HG03565 (cell line): ENCODE measurements around the gene PLEKHO1.
"Not testable (repeated sequence)": the region's sequence is repeated elsewhere in the genome, so short reads cannot be mapped to it uniquely, and the experiment has no call there.

ENCODE experiments used
- ATAC-seq: cut with Tn5 transposase; IDR thresholded peaks from one replicate; pipeline ENCODE4 v1.9.1; 2021; ENCODE audit warnings: mild to moderate bottlenecking, moderate library complexity; ENCODE audit not compliant: unreplicated experiment

Gene PLEKHO1

DNA sequence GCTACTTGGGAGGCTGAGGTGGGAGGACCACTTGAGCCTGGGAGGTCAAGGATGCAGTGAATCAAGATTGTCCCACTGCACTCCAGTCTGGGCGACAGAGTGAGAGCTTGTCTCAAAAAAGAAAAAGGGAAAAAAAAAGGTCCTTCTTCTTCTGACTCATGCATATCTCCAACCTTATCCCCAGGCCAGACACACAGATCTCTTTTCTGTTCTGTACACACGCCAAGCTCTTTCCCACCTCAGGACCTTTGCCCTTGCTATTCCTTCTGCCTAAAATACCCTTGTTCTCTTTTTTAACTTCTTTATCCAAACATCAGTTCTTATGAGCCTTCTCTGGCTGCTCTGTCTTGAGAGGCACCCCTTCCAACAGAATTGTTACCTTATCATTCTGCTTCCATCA, 22.1 kb downstream of the PLEKHO1 start:
- ATAC-seq: no peak

GRCh38 chr1:150173141-150173585, 23.4 kb downstream of the PLEKHO1 start:
- ATAC-seq: no peak

DNA sequence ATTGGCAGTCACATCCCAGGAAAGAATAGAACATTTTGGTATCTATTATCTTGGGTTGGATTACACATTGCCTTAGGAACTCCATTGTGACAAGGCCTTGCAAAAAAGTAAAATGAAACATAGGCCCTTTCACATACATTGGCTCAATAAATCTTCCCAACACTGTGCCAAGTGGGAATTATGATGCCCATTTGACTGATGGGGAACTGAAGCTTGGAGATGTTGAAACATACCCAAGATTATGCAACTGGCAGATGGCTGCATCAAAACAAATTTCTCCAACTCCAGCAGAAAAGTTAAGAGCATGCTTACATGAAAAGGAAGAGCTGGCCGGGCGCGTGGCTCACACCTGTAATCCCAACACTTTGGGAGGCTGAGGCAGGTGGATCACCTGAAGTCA, 26.9 kb downstream of the PLEKHO1 start:
- no peak for ATAC-seq

DNA sequence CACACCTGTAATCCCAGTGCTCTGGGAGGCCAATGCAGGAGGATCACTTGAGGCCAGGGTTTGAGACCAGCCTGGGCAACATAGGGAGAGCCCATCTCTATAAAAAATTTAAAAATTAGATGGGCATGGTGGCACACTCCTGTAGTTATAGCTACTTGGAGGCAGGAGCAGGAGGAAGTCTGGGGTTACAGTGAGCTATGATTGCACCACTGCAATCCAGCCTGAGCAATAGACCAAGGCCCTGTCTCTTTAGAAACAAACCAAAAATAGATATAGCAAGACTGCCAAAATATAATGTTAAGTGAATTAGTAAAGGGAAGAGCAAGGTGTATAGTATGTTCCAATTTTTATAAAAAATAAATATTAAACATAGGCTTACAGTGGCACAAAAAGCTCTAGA, 28.8 kb downstream of the PLEKHO1 start:
- ATAC-seq: no peak

DNA sequence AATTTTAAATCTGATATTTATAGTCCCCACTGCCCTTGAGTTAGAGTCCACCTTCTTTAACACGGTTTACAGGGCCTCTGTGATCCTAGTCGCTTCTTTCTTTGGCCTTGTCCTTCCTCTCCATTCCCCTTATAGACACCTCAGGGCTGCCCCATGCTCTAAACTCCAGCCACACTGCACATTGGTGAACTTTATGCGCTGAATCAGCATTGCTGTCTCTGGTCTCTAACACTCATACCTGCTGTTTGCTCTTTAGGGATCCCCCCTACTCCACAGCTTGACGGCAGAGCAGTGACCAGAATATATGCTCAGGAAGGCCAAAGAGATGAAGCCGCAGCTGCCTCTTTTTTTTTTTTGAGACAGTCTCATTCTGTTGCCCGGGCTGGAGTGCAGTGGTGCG, 30.2 kb downstream of the PLEKHO1 start:
- ATAC-seq: no peak

DNA sequence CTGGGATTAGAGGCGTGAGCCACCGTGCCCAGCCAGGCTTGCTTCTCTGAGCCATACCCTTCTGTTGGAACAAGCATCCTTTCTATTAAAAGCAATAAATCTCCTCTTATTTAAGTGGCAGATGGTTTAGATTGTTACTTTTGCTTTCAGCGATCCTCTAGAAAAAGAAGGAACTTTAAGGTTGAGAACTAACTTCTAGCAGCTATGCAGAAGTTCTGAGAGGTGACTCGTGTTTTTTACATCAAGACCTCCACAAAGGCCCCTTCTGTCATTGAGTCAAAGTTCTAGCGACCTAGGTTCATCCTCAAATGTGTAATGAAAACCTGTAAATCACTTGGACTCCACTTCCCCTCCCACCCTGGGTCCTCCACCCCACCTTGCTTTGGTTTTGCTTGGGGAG, 30.8 kb downstream of the PLEKHO1 start:
- ATAC-seq: no peak

DNA sequence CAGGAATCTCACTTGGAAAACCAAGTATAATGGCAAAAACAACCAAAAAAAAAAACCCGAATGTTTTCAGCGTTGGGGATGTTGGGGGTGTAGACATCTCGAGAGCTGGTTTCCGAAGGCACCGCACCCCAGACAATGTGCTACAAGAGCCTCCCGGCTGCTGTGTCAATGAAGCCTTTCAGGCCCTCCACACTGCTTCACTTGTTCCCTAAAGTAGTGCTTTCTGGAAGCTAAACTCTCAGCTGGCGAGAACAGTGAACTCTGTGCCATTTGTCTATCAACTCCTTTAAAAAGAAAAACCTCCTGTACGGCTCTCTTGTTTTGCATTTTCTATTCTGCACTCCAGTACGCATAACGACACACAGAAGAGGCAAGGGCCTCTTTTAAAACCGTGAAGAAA, 32.5 kb downstream of the PLEKHO1 start:
- ATAC-seq: no peak

- no peak for ATAC-seq
Measured at GRCh38 chr1:150183061-150183460, 33.3 kb downstream of the PLEKHO1 start.

GRCh38 chr1:150185481-150185880, 35.8 kb downstream of the PLEKHO1 start:
- no peak for ATAC-seq

GRCh38 chr1:150186438-150186788, 36.7 kb downstream of the PLEKHO1 start:
- ATAC-seq: not testable (repeated sequence)

GRCh38 chr1:150186789-150187559, 37.3 kb downstream of the PLEKHO1 start:
- ATAC-seq: no peak

DNA sequence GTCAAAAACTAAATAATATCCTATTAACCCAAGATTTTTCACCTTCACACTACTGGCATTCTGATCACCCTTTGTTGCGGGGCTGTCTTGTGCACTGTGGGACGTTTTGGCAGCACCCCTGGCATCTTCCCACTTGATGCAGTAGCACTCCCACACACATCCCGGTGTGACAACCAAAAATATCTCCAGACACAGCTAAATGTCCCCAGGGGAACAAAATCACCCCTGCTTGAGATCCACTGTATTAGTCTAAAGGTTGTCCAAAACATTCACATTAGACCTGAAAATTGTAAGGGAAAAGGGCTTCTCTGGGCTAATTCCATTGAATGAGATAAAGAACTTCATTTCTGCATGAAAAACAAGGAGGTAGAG, 37.8 kb downstream of the PLEKHO1 start:
- ATAC-seq: no peak

DNA sequence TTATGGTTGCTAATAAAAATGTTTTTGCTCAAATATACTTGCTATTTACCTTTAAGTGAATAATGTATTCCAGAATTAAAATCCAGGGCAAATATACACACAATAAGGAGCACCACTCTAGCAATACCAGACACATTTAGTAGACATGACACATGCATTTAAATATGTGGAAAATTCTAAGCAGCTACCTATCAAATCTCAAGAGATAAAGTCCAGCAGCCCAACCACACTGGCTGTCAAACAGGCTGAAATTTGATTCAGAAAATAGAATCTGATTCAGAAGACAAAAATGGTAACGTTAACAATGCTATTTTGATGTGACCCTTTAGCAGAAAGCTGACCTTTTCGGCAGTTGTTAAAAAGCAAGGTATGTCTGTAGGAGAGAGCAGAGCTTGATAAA, 42.3 kb downstream of the PLEKHO1 start:
- ATAC-seq: no peak

- no peak for ATAC-seq
Measured at GRCh38 chr1:150194381-150195031, 44.8 kb downstream of the PLEKHO1 start.

DNA sequence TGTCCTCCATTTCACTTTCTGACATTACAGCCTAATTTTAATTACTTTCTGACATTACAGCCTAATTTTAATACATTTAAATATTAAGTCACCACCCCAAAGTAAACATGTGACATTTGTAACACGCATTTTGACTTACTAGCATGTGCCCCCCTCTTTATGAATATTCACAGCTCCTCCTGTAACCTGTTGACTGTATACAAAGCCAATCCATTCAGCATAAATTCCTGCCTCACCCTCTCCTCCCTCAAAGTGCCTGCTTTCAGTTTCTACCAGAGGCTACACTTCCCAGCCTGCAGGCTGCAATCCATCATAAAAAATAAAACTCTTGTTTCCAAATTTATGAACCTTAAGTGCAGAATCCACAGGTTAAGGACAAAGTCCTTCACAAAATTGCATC, 46.7 kb downstream of the PLEKHO1 start:
- ATAC-seq: no peak

GRCh38 chr1:150207281-150207971, 57.7 kb downstream of the PLEKHO1 start:
- ATAC-seq: no peak

GRCh38 chr1:150208460-150208859, 58.7 kb downstream of the PLEKHO1 start:
- not testable (repeated sequence) for ATAC-seq
